Right atrium auricular region (tissue), 2 donors: ENCODE results near the gene SLC66A3. TPM values are rescaled to one million over a fixed set of nuclear protein-coding genes. Genes with fewer than 3 reads are reported as not detected.

Experiments used
- DNase-seq: peaks from one replicate; pipeline ENCODE4 v3.0.0-alpha.2; 2019; ENCODE audit warnings: low spot score
- H3K27ac ChIP-seq, 2 donors: fragments of 200-600 bp; sonication (generic); 1 replicate in 1 of 2; 2 replicates in 1 of 2; pipeline ENCODE4 v1.5.1; 2016 to 2019
- H3K27me3 ChIP-seq, 2 donors: fragments of 200-600 bp; sonication (generic); one replicate each; pipeline versions ENCODE4 v1.5.1 to v1.6.0; 2017 to 2019
- H3K36me3 ChIP-seq: fragments of 200-600 bp; sonication (generic); one replicate; pipeline ENCODE4 v1.5.1; 2016
- H3K4me1 ChIP-seq, 2 donors: fragments of 200-600 bp; sonication (generic); one replicate each; pipeline versions ENCODE4 v1.5.1 to v1.6.0; 2017 to 2019
- H3K4me3 ChIP-seq, 2 donors: fragments of 200-600 bp; sonication (generic); 1 replicate in 1 of 2; 2 replicates in 1 of 2; pipeline ENCODE4 v1.5.1; 2017 to 2019; ENCODE audit warnings: mild to moderate bottlenecking in 1 of 2, moderate library complexity in 1 of 2
- H3K9me3 ChIP-seq, 2 donors: fragments of 200-600 bp; sonication (generic); one replicate each; pipeline ENCODE4 v1.5.1; 2019
- total RNA-seq, 2 donors: library from RNA; depleted of rRNA; stranded (reverse); fragments of >200 nt; gene quantifications; one replicate each; pipeline ENCODE4 v1.1.0, GENCODE V29; 2016
- TF ChIP-seq, protein P1 (sequence below), 2 donors: fragments of 200-600 bp; sonication (generic); IDR thresholded peaks; one replicate each; pipeline ENCODE4 v1.5.1; 2019; ENCODE audit warnings: antibody characterized with exemption in 2 of 2

SLC66A3 gene
- total RNA-seq, 2 donors from 2014 or later: 18.7 to 19.2 TPM

DNA sequence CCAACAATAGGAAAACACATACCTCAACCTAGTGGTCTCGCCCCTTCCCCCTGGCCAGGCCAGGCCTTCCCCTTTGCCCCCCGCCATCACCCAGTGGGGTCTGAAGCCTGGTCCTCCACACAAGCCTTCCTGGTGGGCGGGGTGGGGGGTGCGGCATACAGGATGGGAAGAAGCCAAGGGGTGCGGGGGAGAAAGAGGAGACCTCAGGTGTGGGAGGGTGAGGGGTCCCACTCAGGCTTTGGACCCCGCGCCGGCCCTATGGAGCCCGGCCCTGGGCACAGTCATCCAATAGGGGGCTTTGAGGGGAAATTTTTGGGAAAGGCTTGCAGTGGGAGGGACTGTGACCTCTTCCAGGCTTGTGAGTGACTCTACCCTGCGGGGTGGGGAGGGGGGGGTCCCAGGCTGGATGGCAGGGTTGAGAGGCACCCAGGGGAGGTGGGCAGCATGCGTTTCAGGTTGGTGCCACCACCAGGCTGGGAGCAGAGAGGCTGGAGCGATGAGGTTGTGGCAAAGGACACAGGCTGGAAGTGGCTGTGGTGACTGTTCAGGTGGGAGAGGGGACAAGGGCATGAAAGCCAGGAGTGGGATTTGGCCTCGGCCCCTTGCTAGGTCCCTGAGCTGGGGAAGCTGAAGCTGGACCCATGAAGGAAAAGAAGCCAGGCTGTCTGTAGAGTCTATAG is 1.3 kb downstream of the SLC66A3 start:
- no peak overlapping the region for H3K4me3 ChIP-seq
- H3K27me3 ChIP-seq: no peaks in the 10 kb centered on the region
- TF ChIP-seq, protein P1, sequence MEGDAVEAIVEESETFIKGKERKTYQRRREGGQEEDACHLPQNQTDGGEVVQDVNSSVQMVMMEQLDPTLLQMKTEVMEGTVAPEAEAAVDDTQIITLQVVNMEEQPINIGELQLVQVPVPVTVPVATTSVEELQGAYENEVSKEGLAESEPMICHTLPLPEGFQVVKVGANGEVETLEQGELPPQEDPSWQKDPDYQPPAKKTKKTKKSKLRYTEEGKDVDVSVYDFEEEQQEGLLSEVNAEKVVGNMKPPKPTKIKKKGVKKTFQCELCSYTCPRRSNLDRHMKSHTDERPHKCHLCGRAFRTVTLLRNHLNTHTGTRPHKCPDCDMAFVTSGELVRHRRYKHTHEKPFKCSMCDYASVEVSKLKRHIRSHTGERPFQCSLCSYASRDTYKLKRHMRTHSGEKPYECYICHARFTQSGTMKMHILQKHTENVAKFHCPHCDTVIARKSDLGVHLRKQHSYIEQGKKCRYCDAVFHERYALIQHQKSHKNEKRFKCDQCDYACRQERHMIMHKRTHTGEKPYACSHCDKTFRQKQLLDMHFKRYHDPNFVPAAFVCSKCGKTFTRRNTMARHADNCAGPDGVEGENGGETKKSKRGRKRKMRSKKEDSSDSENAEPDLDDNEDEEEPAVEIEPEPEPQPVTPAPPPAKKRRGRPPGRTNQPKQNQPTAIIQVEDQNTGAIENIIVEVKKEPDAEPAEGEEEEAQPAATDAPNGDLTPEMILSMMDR (IDR thresholded peaks at IDR 0.05): no peak
- DNase-seq: no peak
- no peaks in the 10 kb centered on the region for H3K9me3 ChIP-seq
- peaks cover 0 to 18% of the 10 kb centered on the region in 2 donors for H3K4me1 ChIP-seq
- H3K27ac ChIP-seq: no peak overlapping the region
- H3K36me3 ChIP-seq: no peaks in the 10 kb centered on the region

GRCh38 chr2:11157296-11157695 is 2.0 kb downstream of the SLC66A3 start:
- DNase-seq: no peak
- Histone ChIP-seq H3K4me3 (no peak overlapping the region), H3K9me3 (no peaks in the 10 kb centered on the region), H3K27ac (no peak overlapping the region), H3K36me3 (no peaks in the 10 kb centered on the region), H3K4me1 (peaks cover 0 to 18% of the 10 kb centered on the region in 2 donors), H3K27me3 (no peaks in the 10 kb centered on the region)
- TF ChIP-seq, protein P1 (IDR thresholded peaks at IDR 0.05): no peak

- Histone ChIP-seq H3K27me3 (no peaks in the 10 kb centered on the region), H3K4me3 (no peak overlapping the region), H3K27ac (no peak overlapping the region), H3K4me1 (peaks cover 0 to 18% of the 10 kb centered on the region in 2 donors), H3K36me3 (no peaks in the 10 kb centered on the region), H3K9me3 (no peaks in the 10 kb centered on the region)
- TF ChIP-seq, protein P1 (IDR thresholded peaks at IDR 0.05): no peak
- DNase-seq: no peak
Observed at GRCh38 chr2:11157731-11158130, 2.5 kb downstream of the SLC66A3 start.

- H3K27me3 ChIP-seq: no peaks in the 10 kb centered on the region
- no peak overlapping the region for H3K4me3 ChIP-seq
Observed at GRCh38 chr2:11158916-11159573, 3.8 kb downstream of the SLC66A3 start.

DNA sequence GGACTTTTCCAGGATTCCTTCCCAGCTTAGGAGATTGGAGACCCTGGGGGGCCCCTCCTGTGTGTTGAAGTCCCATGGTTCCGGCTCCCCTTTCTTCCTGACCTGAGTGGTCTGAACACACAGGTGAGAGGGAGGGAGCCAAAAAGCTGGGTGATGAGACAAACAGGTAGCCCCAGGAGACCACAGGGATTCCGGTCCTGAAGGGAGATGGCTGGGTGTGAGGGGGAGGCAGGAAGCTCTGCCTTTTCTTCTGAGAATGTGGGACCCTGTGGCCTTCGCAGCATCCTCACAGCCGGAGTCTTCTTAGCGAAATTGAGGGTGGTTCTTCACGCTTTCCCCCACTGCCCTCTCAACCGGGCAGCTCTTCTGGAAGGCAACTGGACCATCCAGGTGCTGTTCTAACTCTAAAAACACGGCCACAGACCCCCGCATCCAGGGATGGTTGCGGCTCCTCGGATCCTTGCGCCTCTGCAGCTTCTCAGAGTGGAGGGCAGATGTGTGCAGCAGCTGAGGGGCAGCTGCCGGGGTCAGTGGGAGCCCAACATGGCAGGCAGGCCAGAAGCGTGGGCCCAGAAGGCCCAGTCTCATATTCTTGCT is 4.4 kb downstream of the SLC66A3 start:
- Histone ChIP-seq H3K27me3 (no peaks in the 10 kb centered on the region), H3K4me1 (peaks cover 0 to 12% of the 10 kb centered on the region in 2 donors), H3K4me3 (no peak overlapping the region), H3K36me3 (no peaks in the 10 kb centered on the region), H3K27ac (no peak overlapping the region), H3K9me3 (no peaks in the 10 kb centered on the region)
- TF ChIP-seq, protein P1 (IDR thresholded peaks at IDR 0.05): no peak
- DNase-seq: peak; percentile 40

More at GRCh38 chr2:11158916-11159573, 3.8 kb downstream of the SLC66A3 start:
- peak; percentile 48 for DNase-seq
- TF ChIP-seq, protein P1 (IDR thresholded peaks at IDR 0.05): no peak
- H3K9me3 ChIP-seq: no peaks in the 10 kb centered on the region
- no peak overlapping the region for H3K27ac ChIP-seq
- peaks cover 0 to 18% of the 10 kb centered on the region in 2 donors for H3K4me1 ChIP-seq
- no peaks in the 10 kb centered on the region for H3K36me3 ChIP-seq
